Esophagus muscularis mucosa (tissue), 4 donors: ENCODE data around the gene TFB1M. TPM values are rescaled to one million over a fixed set of nuclear protein-coding genes. Genes with fewer than 3 reads are reported as not detected.

Experiments used
- DNase-seq: peaks from one replicate; pipeline ENCODE4 v3.0.0-alpha.2; 2017; ENCODE audit errors: extremely low spot score
- H3K27ac ChIP-seq, 4 donors: fragments of 200-600 bp; sonication (generic); replicated peaks in 1 of 4; 1 replicate in 3 of 4; 2 replicates in 1 of 4; pipeline ENCODE4 v1.5.1; 2016 to 2019; ENCODE audit warnings: mild to moderate bottlenecking in 1 of 4
- H3K27me3 ChIP-seq, 4 donors: fragments of 200-600 bp; sonication (generic); one replicate each; pipeline versions ENCODE4 v1.5.1 to v1.6.0; 2016 to 2019
- H3K36me3 ChIP-seq, 4 donors: fragments of 200-600 bp; sonication (generic); one replicate each; pipeline ENCODE4 v1.5.1; 2016 to 2019
- H3K4me1 ChIP-seq, 4 donors: fragments of 200-600 bp; sonication (generic); one replicate each; pipeline ENCODE4 v1.5.1; 2016 to 2019
- H3K4me3 ChIP-seq, 4 donors: fragments of 200-600 bp; sonication (generic); 1 replicate in 2 of 4; 2 replicates in 2 of 4; pipeline ENCODE4 v1.5.1; 2016 to 2019; ENCODE audit warnings: mild to moderate bottlenecking in 4 of 4, moderate library complexity in 1 of 4
- H3K9me3 ChIP-seq, 4 donors: fragments of 200-600 bp; sonication (generic); 1 replicate in 3 of 4; 2 replicates in 1 of 4; pipeline ENCODE4 v1.5.1; 2016 to 2019
- EP300 ChIP-seq: sonication (generic); formaldehyde crosslinking; IDR thresholded peaks from one replicate; pipeline ENCODE4 v1.6.1; 2017; ENCODE audit warnings: antibody characterized with exemption
- POLR2A ChIP-seq: fragments of 450-650 bp; IDR thresholded peaks from one replicate; pipeline ENCODE4 v1.6.1; 2017; ENCODE audit warnings: antibody characterized with exemption, moderate library complexity, mild to moderate bottlenecking, low read depth
- POLR2AphosphoS5 ChIP-seq, 2 donors: sonication (generic); formaldehyde crosslinking; IDR thresholded peaks; one replicate each; pipeline ENCODE4 v1.6.1; 2017; ENCODE audit warnings: antibody characterized with exemption in 2 of 2
- WGBS: methylation state at CpG from one replicate; pipeline ENCODE4 v1.1.5; 2018; 5-methylcytosine and 5-hydroxymethylcytosine counted together
- intact Hi-C: fragments of 100-400 bp; cut with DNase I; formaldehyde crosslinking; loops from one replicate; pipeline ENCODE4 v1.15.1; 2023
- total RNA-seq, 4 donors: library from RNA; depleted of rRNA; stranded (reverse); fragments of >200 nt; gene quantifications; one replicate each; pipeline versions ENCODE4 v1.1.0 to v1.2.1, GENCODE V29; 2016
- TF ChIP-seq, protein P1 (sequence below), 3 experiments: fragments of 200-600 bp in 2 of 3; fragments of 450-650 bp in 1 of 3; sonication (generic) in 2 of 3; IDR thresholded peaks; one replicate each; pipeline ENCODE4 v1.5.1; 2017 to 2019; ENCODE audit warnings: antibody characterized with exemption in 3 of 3, mild to moderate bottlenecking in 2 of 3, moderate library complexity in 1 of 3

Gene TFB1M
- total RNA-seq, 4 donors from 2014 or later: 6.5 to 15.4 (median 12.2) TPM

DNA sequence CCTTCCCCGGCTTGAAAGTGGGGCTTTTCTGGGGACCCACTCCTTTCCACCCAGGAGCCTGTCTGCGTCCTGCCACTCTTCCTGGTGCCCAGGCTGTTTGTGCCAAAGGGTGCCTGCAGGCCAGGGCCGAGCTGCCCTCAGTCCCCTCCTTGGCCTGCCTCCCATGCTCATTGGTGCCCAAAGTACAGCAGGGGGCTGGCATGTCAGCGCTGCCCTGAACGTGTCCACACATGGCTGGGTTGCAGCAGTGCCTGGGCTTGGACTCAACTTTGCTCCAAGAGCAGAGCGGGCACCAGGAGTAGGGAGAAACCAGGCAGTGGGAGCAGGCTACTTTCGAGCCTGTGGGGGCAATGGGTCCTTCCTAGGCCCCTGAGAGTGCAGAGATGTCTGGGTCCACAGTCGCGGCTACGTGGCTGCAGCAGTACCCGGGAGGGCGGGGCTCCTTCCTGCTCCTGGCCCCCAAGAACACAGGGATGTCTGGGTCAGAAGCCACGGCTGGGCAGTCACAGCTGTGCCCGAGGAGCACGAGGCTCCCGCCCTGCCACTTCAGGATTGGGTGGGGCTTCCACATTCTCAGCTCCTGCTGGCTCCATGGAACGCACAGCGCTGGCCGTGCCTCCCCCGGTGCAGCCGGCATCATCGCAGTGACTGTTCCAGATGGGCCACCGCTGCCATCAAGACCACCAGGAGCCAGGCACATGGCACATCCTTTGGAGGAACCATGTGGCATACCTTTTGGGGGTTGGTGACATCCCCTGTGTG, 100.5 kb downstream of the TFB1M start:
- WGBS: 92% methylated on average over 13 of the region's 23 CpGs
- TF ChIP-seq EP300 (no peak), POLR2A (no peak), POLR2AphosphoS5 (IDR thresholded peaks at IDR 0.05) (no peak)
- TF ChIP-seq, protein P1, sequence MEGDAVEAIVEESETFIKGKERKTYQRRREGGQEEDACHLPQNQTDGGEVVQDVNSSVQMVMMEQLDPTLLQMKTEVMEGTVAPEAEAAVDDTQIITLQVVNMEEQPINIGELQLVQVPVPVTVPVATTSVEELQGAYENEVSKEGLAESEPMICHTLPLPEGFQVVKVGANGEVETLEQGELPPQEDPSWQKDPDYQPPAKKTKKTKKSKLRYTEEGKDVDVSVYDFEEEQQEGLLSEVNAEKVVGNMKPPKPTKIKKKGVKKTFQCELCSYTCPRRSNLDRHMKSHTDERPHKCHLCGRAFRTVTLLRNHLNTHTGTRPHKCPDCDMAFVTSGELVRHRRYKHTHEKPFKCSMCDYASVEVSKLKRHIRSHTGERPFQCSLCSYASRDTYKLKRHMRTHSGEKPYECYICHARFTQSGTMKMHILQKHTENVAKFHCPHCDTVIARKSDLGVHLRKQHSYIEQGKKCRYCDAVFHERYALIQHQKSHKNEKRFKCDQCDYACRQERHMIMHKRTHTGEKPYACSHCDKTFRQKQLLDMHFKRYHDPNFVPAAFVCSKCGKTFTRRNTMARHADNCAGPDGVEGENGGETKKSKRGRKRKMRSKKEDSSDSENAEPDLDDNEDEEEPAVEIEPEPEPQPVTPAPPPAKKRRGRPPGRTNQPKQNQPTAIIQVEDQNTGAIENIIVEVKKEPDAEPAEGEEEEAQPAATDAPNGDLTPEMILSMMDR (IDR thresholded peaks at IDR 0.05): no peak
- Histone ChIP-seq H3K4me1 (peaks cover 0 to 7% (median 0%) of the 10 kb centered on the region in 4 donors), H3K27ac (no peak overlapping the region), H3K4me3 (no peak overlapping the region), H3K36me3 (no peaks in the 10 kb centered on the region), H3K9me3 (no peaks in the 10 kb centered on the region), H3K27me3 (no peaks in the 10 kb centered on the region)
- intact Hi-C loops: no loop called here
- DNase-seq: no peak

DNA sequence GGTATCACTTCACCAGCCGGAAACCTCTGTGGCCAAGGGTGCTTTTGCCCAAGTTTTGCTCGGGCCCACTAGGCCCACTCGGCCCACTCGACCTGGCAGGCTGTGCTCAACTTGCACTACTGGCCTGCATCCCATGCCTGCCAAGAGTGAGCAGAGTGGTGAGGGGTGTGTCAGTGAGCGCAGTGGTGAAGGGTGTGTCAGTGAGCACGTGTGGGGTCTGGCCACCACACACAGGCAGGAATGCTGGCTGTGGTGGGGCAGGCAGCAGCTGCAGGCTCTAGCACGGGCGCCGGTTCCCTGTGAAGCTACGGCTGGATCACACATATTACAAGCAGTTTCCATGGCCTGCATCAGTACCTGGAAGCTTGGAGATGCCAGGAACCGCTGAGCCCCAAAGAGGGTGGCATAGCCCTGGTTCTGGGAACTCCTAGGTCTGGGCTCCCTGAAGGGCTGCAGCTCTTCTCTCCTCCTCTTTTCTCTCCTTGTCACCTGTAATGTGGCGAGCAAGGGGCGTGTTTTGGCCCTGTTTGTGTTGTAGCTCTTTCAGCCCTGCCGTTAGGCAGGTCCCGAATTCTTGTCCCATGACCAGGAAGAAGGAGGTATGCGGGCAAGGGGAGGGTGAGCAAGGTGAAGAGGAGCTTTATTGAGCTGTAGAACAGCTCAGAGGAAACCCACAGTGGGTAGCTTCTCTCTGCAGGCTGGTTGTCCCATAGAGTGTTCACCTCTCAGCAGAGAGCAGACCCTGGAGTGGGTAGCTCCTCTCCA, 101.5 kb downstream of the TFB1M start:
- 90% methylated on average over 12 of the region's 16 CpGs for WGBS
- no peaks in the 10 kb centered on the region for H3K9me3 ChIP-seq
- H3K27me3 ChIP-seq: no peaks in the 10 kb centered on the region
- no peak overlapping the region for H3K4me3 ChIP-seq
- H3K36me3 ChIP-seq: no peaks in the 10 kb centered on the region
- H3K27ac ChIP-seq: no peak overlapping the region
- DNase-seq: no peak
- no peak for TF ChIP-seq POLR2A
- TF ChIP-seq, protein P1 (IDR thresholded peaks at IDR 0.05): no peak
- TF ChIP-seq POLR2AphosphoS5 (IDR thresholded peaks at IDR 0.05): no peak
- TF ChIP-seq EP300: no peak
- peaks cover 0 to 7% (median 0%) of the 10 kb centered on the region in 4 donors for H3K4me1 ChIP-seq
- intact Hi-C loops: no loop called here

DNA sequence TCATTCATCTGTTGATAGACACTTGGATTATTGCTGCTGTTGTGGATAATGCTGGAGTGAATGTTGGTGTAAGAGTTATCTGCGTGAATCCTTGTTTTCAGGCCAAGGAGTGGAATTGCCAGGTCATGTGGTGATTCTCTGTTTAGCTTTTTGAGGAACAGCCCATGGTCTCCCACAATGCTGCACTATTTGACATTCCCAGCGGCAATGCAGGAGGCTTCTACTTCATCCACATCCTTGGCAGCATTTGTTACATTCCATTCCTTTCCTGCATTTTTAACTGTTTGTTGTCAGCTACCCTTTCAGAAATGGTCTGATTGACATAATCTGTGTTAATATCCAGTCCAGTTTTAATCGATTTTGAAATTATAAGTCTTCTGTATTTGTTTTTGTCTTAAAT, 102.2 kb downstream of the TFB1M start:
- Histone ChIP-seq H3K27me3 (no peaks in the 10 kb centered on the region), H3K9me3 (no peaks in the 10 kb centered on the region), H3K27ac (no peak overlapping the region), H3K36me3 (no peaks in the 10 kb centered on the region), H3K4me1 (peaks cover 0 to 7% (median 0%) of the 10 kb centered on the region in 4 donors), H3K4me3 (no peak overlapping the region)
- DNase-seq: no peak
- WGBS: 58% methylated on average over 3 of the region's 3 CpGs
- intact Hi-C loops: no loop called here
- TF ChIP-seq POLR2A (no peak), POLR2AphosphoS5 (IDR thresholded peaks at IDR 0.05) (no peak), EP300 (no peak)
- TF ChIP-seq, protein P1 (IDR thresholded peaks at IDR 0.05): no peak

DNA sequence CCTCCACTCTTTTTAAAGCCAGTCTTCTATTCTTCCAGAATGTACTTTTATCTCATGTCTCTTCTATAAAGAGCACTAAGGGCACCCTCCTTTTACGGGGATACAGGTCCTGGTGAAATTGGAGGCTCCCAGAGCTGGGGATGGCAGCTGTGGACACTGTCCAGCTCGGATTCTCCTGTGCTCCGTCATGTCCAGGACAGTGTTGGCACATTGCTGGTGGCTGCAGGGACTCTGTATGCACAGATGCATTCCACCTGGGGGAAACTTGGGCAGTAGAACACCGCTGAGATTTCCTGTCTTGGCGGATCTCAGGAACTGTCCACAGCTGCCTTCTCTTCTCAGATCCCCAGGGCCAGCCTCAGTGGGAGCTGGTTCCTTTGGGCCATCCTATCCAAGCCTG, 107.1 kb downstream of the TFB1M start:
- intact Hi-C loops: no loop called here
- 74% methylated on average over 3 of the region's 5 CpGs for WGBS
- H3K27ac ChIP-seq: no peak overlapping the region
- TF ChIP-seq, protein P1 (IDR thresholded peaks at IDR 0.05): no peak
- TF ChIP-seq POLR2AphosphoS5 (IDR thresholded peaks at IDR 0.05): no peak
- no peak for TF ChIP-seq EP300
- no peak for TF ChIP-seq POLR2A
- no peaks in the 10 kb centered on the region for H3K36me3 ChIP-seq
- no peaks in the 10 kb centered on the region for H3K9me3 ChIP-seq
- no peak overlapping the region for H3K4me3 ChIP-seq
- peaks cover 0 to 10% (median 4%) of the 10 kb centered on the region in 4 donors for H3K4me1 ChIP-seq
- no peak for DNase-seq
- H3K27me3 ChIP-seq: no peaks in the 10 kb centered on the region

Other genes with a start within 250 kb of the TFB1M start
- not detected for gene CLDN20, start 50.5 kb downstream of the TFB1M start, total RNA-seq
- gene NOX3, start 141.4 kb upstream of the TFB1M start, total RNA-seq: not detected